GM12878 (cell line): Measurements from ENCODE around the gene CCM2.

Experiments
- BMI1 ChIP-seq: fragments of 450-650 bp; IDR thresholded peaks from 2 replicates; pipeline ENCODE4 v1.6.1; 2016; ENCODE audit warnings: mild to moderate bottlenecking, moderate library complexity, borderline replicate concordance
- ELK1 ChIP-seq: IDR thresholded peaks from 2 replicates; pipeline ENCODE4 v1.6.1; 2012; ENCODE audit warnings: low read depth, low read length, improper control_type of control experiment
- EP300 ChIP-seq, 2 experiments: fragments of 150-350 bp in 1 of 2; IDR thresholded peaks; 2 replicates each; pipeline ENCODE4 v1.6.1; 2011 to 2012; ENCODE audit warnings: low read depth in 2 of 2, low read length in 2 of 2, borderline replicate concordance in 1 of 2, improper control_type of control experiment in 1 of 2, inconsistent platforms in 1 of 2; ENCODE audit not compliant: control insufficient read depth in 1 of 2
- MTA3 ChIP-seq: IDR thresholded peaks from 2 replicates; pipeline ENCODE4 v1.6.1; 2012; ENCODE audit warnings: low read length, inconsistent platforms, borderline replicate concordance
- TF ChIP-seq, protein P1 (sequence below), 3 experiments: IDR thresholded peaks in 2 of 3; conservative IDR thresholded peaks in 1 of 3; 2 replicates each; pipeline ENCODE4 v1.5.1; 2011; ENCODE audit warnings: low read depth in 3 of 3, low read length in 3 of 3, mild to moderate bottlenecking in 3 of 3, control low read depth in 2 of 3, moderate library complexity in 2 of 3, inconsistent platforms in 1 of 3, mixed read lengths in 1 of 3; ENCODE audit not compliant: control insufficient read depth in 2 of 3, insufficient read depth in 1 of 3; ENCODE audit errors: extremely low read depth in 1 of 3

DNA sequence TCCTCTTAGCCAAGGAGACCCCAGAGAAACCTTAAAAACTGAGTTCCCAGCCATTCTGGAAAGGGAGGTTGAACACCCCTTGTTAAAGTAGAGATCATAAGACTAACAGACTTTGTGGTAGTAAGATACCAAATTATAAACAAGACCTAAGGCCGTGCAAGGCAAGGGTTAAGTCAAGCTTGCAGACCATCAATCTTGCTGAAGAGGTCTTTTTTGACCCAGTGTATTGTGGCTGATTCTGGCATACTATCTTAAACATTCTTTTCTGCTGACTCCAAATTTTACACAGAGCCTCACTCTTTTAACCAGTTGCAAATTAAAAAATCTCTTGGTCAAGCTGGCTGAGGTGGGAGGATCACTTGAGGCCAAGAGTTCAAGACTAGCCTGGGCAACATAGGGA, 112.6 kb downstream of the CCM2 start:
- TF ChIP-seq ELK1 = no peak
- TF ChIP-seq, protein P1, sequence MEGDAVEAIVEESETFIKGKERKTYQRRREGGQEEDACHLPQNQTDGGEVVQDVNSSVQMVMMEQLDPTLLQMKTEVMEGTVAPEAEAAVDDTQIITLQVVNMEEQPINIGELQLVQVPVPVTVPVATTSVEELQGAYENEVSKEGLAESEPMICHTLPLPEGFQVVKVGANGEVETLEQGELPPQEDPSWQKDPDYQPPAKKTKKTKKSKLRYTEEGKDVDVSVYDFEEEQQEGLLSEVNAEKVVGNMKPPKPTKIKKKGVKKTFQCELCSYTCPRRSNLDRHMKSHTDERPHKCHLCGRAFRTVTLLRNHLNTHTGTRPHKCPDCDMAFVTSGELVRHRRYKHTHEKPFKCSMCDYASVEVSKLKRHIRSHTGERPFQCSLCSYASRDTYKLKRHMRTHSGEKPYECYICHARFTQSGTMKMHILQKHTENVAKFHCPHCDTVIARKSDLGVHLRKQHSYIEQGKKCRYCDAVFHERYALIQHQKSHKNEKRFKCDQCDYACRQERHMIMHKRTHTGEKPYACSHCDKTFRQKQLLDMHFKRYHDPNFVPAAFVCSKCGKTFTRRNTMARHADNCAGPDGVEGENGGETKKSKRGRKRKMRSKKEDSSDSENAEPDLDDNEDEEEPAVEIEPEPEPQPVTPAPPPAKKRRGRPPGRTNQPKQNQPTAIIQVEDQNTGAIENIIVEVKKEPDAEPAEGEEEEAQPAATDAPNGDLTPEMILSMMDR (IDR thresholded peaks at IDR 0.05 in 2 of 3, conservative IDR thresholded peaks at IDR 0.05 in 1 of 3; ENCODE audit: control insufficient read depth in 2 of 3, extremely low read depth in 1 of 3, insufficient read depth in 1 of 3, low read depth in 3 of 3, low read length in 3 of 3) = no peak
- no peak for TF ChIP-seq MTA3
- no peak for TF ChIP-seq BMI1
- no peak for TF ChIP-seq EP300 (IDR thresholded peaks at IDR 0.05; ENCODE audit: borderline replicate concordance in 1 of 2, control insufficient read depth in 1 of 2, low read depth in 2 of 2, low read length in 2 of 2)
